NCI-H2029 (cell line): Measurements from ENCODE around the gene BCR.

Source experiments
- DNase-seq: peaks from one replicate; lab custom pipeline; 2025; lab: John Stamatoyannopoulos, UW

BCR gene

GRCh38 chr22:23245799-23246136, 65.5 kb downstream of the BCR start:
- DNase-seq, result no peak

- DNase-seq, result peak; percentile 83
Measured at GRCh38 chr22:23246982-23247766, 66.9 kb downstream of the BCR start.

- peak; percentile 91 for DNase-seq
Measured at GRCh38 chr22:23248583-23248982, 68.3 kb downstream of the BCR start.

DNA sequence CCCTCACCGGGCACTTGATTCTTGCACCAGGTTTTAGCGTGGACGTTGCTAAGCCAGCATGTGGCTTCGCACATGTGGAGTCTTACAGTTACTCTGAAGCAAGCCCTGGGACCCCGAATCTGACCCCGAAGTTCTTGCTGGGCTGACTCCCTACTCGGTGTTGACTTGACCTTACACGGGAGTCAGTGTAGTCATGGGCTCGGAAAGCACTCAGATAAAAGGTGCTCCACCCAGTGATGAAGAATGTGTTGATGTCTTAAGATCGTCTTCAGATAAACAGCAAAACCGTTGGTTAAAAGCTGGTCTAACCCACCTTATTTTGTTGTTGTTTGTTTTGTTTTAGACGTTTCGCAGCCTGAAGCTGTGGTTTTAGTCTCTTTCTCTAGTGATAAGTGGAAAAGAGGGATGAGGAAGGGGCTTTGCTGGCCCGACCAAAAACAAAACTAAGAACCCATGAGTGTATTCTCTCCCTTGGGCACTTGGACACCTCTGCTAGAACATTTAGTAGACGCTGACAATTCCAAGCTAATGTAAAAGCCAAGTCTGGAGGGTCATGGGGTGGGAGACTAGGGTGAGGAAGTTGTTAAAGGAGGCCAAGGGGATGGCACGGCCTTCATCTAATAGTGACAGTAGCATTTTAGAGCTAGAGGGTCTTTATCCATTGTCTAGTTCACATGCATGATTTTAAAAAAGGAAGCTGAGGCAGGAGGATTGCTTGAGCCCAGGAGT, 69.9 kb downstream of the BCR start:
- no peak for DNase-seq

GRCh38 chr22:23250785-23251363, 70.6 kb downstream of the BCR start:
- no peak for DNase-seq

GRCh38 chr22:23251445-23252093, 71.3 kb downstream of the BCR start:
- DNase-seq, result no peak

GRCh38 chr22:23253475-23254055, 73.3 kb downstream of the BCR start:
- no peak for DNase-seq

GRCh38 chr22:23255506-23256170, 75.3 kb downstream of the BCR start:
- DNase-seq, result no peak

DNA sequence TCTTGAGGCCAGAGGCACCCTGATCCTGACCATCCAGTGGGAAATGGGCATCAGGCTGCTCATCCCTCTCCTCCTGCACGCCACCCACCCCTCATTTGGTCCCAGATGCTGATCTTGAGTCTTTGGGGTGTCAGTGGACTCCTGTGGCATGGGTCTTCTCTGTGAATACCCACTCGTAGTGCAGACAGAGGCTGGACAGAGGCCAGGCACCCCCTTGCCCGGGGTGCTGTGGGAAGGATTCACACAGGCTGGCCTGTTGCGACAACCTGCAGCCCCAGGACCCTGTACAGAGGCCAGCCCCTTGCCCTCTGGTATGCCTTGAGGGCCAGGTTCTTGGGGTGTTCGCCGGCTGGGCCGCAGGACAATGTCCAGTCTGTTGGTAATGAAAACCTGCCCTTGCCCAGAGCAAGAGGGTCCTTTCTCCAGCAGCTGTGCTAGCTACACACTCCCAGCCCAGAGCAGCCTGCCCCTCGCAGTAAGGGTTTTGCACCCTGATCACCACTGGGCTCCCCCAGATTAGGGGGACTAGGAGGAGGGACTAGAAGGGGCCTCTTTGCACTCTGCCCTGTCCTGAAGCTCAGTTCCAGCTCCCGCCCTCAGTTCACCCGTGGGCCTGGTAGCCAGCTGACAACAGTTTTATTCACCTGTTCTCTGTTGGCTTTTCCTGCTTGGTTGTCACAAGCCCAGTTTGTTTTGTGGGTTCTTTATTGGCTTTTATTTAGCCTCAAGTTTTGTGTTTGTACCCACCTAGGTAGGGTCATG, 76.0 kb downstream of the BCR start:
- DNase-seq, result no peak

DNA sequence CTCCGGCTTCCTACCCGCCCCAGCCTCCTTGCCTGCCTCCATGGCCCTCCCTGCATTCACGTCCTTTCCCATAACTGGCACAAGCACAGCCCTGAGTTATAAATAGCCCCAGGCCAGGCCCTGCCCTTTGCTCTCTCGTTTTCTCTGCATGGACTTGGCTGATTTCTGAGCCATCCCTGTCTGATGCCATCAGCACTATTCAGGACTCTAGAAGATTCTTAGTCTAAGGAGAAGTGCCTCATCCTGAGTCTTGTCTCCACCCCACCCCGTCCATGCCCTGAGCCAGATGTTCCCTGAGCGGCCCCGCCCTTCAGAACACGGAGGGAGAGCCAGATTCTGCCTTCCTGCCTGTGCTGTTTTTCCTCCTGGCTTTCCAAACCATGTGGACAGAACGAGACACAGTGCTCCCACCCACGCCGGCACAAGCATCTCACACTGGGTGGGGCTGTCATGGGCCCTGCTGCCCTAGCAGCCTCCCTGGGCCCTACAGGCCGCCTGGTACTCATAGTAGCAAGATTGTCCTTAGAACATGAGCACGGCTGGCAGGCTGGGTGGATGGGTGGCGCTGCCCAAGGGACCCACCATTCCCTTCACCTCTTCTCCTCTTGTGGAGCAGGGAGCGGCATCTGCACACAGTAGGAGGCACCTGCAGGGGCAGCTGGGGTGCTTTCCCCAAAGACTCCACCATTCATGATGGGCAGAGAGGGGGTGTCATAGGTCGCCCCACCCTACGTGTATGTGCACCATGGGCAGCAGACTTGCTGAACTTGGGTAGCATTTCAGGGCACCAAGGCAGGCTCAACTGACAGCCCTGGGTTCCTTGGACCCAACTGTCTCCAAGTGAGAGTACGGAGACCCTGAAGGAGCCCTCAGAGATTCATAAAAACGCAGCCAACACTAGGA, 76.9 kb downstream of the BCR start:
- no peak for DNase-seq

GRCh38 chr22:23257889-23258825, 77.8 kb downstream of the BCR start:
- DNase-seq, result no peak

GRCh38 chr22:23258826-23259170, 78.5 kb downstream of the BCR start:
- DNase-seq, result no peak

GRCh38 chr22:23259916-23260644, 79.8 kb downstream of the BCR start:
- DNase-seq, result no peak

DNA sequence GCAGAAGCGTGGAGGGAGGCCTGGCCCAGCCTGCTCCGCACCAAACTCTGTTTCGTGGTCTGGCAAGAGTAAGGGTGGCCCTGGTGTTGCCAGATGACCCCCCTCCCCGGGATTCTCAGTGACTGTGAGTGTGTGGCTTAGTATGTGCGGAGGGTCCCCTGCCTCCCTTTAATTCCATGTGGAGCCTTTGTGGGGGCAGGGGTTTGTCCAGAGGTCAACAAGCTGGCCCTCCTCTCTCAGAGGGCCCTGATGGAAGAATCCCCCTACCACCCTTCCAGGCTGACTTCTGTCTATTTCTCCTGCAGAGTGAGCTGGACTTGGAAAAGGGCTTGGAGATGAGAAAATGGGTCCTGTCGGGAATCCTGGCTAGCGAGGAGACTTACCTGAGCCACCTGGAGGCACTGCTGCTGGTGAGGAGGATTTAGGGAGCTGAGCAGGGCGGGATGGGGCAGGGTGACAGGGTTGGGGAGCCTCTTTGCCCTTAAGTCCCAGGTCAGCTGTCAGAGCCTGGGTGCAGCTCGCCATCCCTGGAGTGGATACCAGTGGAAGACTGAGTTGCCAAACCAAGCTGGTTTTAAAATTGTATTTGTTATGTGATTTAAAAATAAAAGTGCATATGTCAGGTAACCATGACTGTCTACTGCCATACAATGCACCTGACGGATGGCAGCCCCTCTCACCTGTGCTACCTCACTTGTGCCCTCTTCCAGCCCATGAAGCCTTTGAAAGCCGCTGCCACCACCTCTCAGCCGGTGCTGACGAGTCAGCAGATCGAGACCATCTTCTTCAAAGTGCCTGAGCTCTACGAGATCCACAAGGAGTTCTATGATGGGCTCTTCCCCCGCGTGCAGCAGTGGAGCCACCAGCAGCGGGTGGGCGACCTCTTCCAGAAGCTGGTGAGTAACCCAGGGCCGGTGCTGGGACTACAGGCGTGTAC, 80.6 kb downstream of the BCR start:
- no peak for DNase-seq

DNA sequence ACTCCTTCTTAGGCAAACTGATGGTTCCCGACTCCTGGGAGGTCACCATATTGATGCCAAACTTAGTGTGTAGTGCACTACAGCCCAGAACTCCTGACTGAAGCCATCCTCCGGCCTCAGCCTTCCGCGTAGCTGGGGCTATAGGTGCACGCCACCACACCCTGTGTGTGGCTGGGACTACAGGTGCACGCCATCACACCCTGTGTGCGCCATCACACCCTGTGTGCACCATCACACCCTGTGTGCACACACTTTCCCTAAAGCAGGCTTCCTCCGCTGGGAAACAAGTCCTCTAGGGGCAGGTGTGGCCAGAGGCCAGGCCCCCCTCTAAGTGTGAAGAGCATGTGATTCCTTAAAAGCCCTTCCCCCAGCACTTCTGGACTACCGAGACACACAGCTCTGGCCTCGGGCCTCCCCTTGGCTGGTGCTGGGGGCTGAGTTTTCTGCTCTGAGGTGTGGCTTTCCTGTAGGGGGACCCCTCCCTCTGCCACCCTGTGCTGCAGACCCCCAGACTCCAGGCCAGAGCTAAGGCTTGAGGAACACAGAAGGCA, 81.7 kb downstream of the BCR start:
- no peak for DNase-seq

DNA sequence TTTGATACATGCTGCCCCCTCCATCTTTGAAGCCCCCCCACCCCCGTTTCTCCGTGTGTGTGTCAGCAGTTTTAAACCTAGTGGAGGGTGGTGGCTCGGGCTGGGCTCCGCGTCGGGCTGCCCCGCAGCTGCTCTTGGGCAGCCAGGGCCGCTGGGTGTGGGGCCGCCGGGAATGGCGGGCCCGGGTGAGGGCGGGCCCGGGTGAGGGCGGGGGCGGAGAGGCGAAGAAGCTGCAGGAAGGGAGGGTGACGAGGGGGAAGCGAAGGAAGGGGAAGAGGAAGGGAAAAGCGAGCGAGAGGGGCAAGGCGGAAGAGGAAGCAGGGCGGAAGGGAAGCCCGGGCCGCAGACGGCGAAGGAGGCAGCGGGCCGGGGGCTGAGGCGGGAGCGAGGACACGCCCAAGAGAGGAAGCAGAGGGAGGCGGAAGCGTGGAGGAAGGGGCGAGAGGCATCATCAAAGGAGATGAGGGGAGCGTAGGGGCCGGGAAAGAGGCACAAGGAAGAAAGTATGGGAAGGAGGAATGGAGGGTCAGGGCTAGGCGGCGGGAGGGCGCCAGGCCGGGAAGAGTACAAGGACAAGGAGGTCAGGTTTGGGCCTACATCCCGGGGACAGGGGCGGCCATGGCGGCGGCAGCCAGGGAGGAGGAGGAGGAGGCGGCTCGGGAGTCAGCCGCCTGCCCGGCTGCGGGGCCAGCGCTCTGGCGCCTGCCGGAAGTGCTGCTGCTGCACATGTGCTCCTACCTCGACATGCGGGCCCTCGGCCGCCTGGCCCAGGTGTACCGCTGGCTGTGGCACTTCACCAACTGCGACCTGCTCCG, 82.4 kb downstream of the BCR start:
- DNase-seq, result no peak
